Choroid plexus epithelial cell (primary cell): Measurements from ENCODE around the gene ARID3A.
"Not testable (repeated sequence)": the region's sequence is repeated elsewhere in the genome, so short reads cannot be mapped to it uniquely, and the experiment has no call there.

Experiments
- DNase-seq: peaks from one replicate; pipeline ENCODE4 v3.0.0-alpha.2; 2010; ENCODE audit warnings: low read depth
- H3K4me3 ChIP-seq: 2 replicates; pipeline ENCODE4 v1.5.1; 2011; ENCODE audit warnings: low read depth, mild to moderate bottlenecking, control low read depth, low read length, moderate library complexity
- CTCF ChIP-seq: conservative IDR thresholded peaks from 2 replicates; pipeline ENCODE4 v1.5.1; 2011; ENCODE audit warnings: low read depth, mild to moderate bottlenecking, control low read depth, inconsistent platforms, low read length, moderate library complexity

The ARID3A gene

DNA sequence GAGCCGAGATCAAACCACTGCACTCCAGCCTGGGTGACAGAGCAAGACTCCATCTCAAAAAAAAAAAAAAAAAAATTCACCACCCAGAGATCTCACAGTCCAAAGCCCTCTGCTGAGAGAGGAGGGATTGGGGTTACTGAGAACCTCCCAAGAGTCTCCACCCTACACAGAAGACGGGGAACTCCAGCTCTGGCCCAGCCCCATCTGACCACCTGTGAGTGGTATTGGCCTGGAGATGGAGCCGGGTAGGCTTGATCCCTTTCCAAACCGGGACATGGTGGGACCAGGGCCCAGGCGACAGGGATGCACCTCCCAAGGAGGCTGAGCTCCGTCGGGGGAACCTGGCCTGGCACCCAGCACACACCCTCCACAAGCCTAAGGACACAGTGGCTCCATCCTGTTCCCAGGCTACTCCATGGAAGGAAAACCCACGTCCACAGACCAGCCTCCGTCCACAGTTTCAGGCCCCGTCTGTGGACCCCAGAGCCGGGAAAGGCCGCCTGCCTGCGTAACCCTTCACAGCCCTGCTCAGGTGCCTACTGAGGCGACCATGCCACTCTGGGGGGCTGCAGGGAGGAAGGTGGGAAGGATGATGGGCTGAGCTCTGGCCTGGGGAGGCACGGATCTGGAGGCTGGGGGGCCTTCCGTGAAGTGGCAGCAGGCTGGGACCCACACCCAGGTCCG lies 93.2 kb downstream of the ARID3A start:
- H3K4me3 ChIP-seq: peak overlapping the region; percentile 90
- no peak for TF ChIP-seq CTCF
- no peak for DNase-seq

DNA sequence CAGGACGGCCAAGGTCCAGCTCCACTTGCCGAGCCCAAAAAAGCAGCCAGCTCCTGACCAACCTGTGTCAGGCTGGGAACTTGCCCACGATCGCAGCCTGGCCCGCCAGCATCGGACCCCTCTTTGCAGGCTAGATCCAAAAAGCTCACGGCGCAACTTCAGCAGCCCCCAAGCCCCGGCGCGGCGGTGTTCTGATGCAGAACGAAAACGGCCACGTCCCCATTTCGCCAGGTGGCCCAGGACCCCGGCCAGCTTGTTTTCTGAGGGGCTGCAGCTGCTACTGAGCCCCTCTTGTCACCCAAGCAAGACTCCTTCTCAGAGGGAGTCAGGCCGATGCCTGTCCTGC lies 93.8 kb downstream of the ARID3A start:
- H3K4me3 ChIP-seq: peak overlapping the region; percentile 90
- no peak for TF ChIP-seq CTCF
- DNase-seq: no peak

- no peak for TF ChIP-seq CTCF
- DNase-seq: no peak
- H3K4me3 ChIP-seq: peak overlapping the region; percentile 90
Measured at GRCh38 chr19:1019980-1020867, 94.4 kb downstream of the ARID3A start.

DNA sequence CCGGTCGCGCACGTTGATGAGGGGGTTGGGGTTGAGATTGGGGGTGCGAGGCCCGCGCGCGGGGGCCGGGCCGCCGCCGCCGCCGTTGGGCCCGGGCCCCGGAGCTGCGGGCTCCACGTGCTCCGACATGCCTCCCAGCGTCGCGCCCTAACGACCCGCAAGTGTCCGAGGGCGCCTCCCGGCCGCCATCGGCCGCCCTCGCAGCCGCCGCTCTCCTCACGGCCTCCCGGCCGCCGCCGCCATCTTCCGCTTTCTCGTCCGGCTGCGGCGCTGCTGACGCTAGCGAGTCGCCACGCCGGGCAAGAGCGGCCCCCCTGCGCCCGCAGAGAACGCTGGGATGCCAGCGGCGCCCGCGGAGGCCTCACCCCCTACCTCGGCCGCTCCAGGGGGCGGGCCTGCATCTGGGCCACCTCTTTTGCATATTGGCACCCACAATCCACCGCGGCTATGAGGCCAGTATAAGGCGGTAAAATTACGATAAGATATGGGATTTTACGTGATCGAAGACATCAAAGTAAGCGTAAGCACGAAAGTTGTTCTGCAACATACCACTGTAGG lies 95.1 kb downstream of the ARID3A start, which contains the start of gene TMEM259:
TMEM259 (minus strand) TSS at position 256 of the 558 bp plus-strand sequence; CDS start at position 129, 127 bp downstream.
- peak within 1 kb of the TSS; percentile 90 for H3K4me3 ChIP-seq
- TF ChIP-seq CTCF: no peak
- DNase-seq: peak; percentile 98

DNA sequence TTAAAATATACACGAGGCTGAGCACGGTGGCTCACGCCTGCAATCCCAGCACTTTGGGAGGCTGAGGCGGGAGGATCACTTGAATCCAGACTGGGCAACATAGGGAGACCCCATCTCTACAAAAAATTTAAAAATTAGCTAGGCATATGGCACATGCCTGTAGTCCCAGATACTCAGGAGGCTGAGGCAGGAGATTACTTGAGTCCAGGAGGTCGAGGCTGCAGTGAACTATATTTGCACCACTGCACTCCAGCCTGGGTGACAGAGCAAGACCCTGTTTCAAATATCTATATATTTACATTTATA lies 98.0 kb downstream of the ARID3A start:
- DNase-seq: not testable (repeated sequence)

DNA sequence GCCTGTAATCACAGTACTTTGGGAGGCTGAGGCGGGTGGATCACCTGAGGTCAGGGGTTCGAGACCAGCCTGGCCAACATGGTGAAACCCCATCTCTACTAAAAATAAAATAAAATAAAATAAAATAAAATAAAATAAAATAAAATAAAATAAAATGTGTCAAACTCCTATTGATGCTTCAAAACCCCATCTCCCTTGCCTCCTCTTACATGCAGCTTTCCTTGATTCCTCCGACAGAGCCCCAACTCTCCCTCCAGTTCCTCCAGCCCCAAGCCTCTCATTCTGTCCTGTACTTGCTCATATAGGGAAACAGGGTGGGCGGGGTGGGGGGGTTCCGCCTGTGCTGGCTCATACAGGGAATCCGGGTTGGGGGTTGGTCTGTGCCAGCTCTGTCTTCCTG lies 99.2 kb downstream of the ARID3A start:
- not testable (repeated sequence) for H3K4me3 ChIP-seq, DNase-seq

More for the DNA sequence above, 98.0 kb downstream of the ARID3A start:
- not testable (repeated sequence) for H3K4me3 ChIP-seq
